Measurements from ENCODE around the gene TCERG1L. TPM values are rescaled to one million over a fixed set of nuclear protein-coding genes. Genes with fewer than 3 reads are reported as not detected.

The TCERG1L gene
- total RNA-seq, 1 experiment from 2014 or later, result 1.5 TPM

GRCh38 chr10:131224106-131224505 is 87.4 kb downstream of the TCERG1L start (continued):
- TF ChIP-seq AFF4 (CRISPR knock-in tag; IDR thresholded peaks at IDR 0.05; ENCODE audit: borderline replicate concordance), result no peak
- TF ChIP-seq ZNF121 (CRISPR knock-in tag; IDR thresholded peaks at IDR 0.05), result no peak

- TF ChIP-seq RELA (CRISPR knock-in tag; IDR thresholded peaks at IDR 0.05; ENCODE audit: borderline replicate concordance) (no peak), ATF1 (CRISPR knock-in tag; IDR thresholded peaks at IDR 0.05) (no peak), HMGXB4 (CRISPR knock-in tag; IDR thresholded peaks at IDR 0.05) (no peak), SMAD3 (CRISPR knock-in tag; IDR thresholded peaks at IDR 0.05; ENCODE audit: borderline replicate concordance) (no peak), FOXJ3 (CRISPR knock-in tag; IDR thresholded peaks at IDR 0.05; ENCODE audit: borderline replicate concordance) (no peak), TCF7 (CRISPR knock-in tag; IDR thresholded peaks at IDR 0.05; ENCODE audit: low read depth) (no peak), ELF4 (CRISPR knock-in tag; IDR thresholded peaks at IDR 0.05; ENCODE audit: low read depth) (no peak), TP53 (CRISPR knock-in tag; IDR thresholded peaks at IDR 0.05) (no peak), STAT6 (CRISPR knock-in tag; conservative IDR thresholded peaks at IDR 0.05; ENCODE audit: low read depth) (no peak), TEAD4 (CRISPR knock-in tag; IDR thresholded peaks at IDR 0.05) (no peak), ZNF416 (CRISPR knock-in tag; IDR thresholded peaks at IDR 0.05) (no peak), ATF2 (CRISPR knock-in tag; IDR thresholded peaks at IDR 0.05; ENCODE audit: borderline replicate concordance, low read depth) (no peak), PRRX2 (CRISPR knock-in tag; IDR thresholded peaks at IDR 0.05) (no peak), ZNF232 (CRISPR knock-in tag; IDR thresholded peaks at IDR 0.05) (no peak), E2F1 (CRISPR knock-in tag; IDR thresholded peaks at IDR 0.05) (no peak), ZNF219 (CRISPR knock-in tag; IDR thresholded peaks at IDR 0.05; ENCODE audit: borderline replicate concordance) (no peak), ZNF425 (CRISPR knock-in tag; conservative IDR thresholded peaks at IDR 0.05) (no peak)
- DNase-seq (ENCODE audit: low spot score) (no peak), ATAC-seq (no peak)
- ChIA-PET CTCF (no interaction called here), POLR2A (no interaction called here)
- peaks cover 58% of the 10 kb centered on the region for H3K36me3 Mint-ChIP-seq
- H3K27me3 Mint-ChIP-seq (ENCODE audit: low read depth), result peaks cover 12% of the 10 kb centered on the region
- H3K9me3 Mint-ChIP-seq, result peaks cover 39% of the 10 kb centered on the region
- no peak overlapping the region for H3K27ac Mint-ChIP-seq
- H3K4me1 Mint-ChIP-seq, result no peaks in the 10 kb centered on the region
- H3K4me3 Mint-ChIP-seq, result no peak overlapping the region
Observed at GRCh38 chr10:131223422-131223821, 88.1 kb downstream of the TCERG1L start.

All from WTC11 (cell line).